Stimulated activated CD4-positive, alpha-beta T cell treated with anti-CD3 and anti-CD28 coated beads, Interleukin-4, amount 100 ng/mL, for 24 hours (primary cell): ENCODE measurements around the gene ZMAT5.

Experiments
- DNase-seq: peaks from one replicate; pipeline ENCODE4 v3.0.0-alpha.2; 2020

Gene ZMAT5

GRCh38 chr22:29704528-29705285, 62.1 kb downstream of the ZMAT5 start:
- DNase-seq = no peak

GRCh38 chr22:29703569-29704195, 63.1 kb downstream of the ZMAT5 start:
- no peak for DNase-seq

- no peak for DNase-seq
These were observed 63.8 kb downstream of the ZMAT5 start for GRCh38 chr22:29702931-29703501.

- no peak for DNase-seq
These were observed 64.5 kb downstream of the ZMAT5 start for GRCh38 chr22:29702000-29702930.

GRCh38 chr22:29701155-29701999, 65.4 kb downstream of the ZMAT5 start:
- DNase-seq = no peak

GRCh38 chr22:29700900-29701154, 66.0 kb downstream of the ZMAT5 start:
- DNase-seq = no peak

- DNase-seq = no peak
These were observed 66.5 kb downstream of the ZMAT5 start for GRCh38 chr22:29700206-29700899.

- DNase-seq = no peak
These were observed 68.8 kb downstream of the ZMAT5 start for GRCh38 chr22:29697853-29698598.

GRCh38 chr22:29695129-29695926, 71.5 kb downstream of the ZMAT5 start:
- DNase-seq = no peak

- no peak for DNase-seq
These were observed 73.1 kb downstream of the ZMAT5 start for GRCh38 chr22:29693671-29694070.

GRCh38 chr22:29693161-29693560, 73.6 kb downstream of the ZMAT5 start:
- DNase-seq = no peak

- no peak for DNase-seq
These were observed 74.5 kb downstream of the ZMAT5 start for GRCh38 chr22:29692327-29692640.

GRCh38 chr22:29691636-29692326, 75.0 kb downstream of the ZMAT5 start:
- no peak for DNase-seq

- no peak for DNase-seq
These were observed 76.3 kb downstream of the ZMAT5 start for GRCh38 chr22:29690476-29690875.

GRCh38 chr22:29689880-29690213, 77.0 kb downstream of the ZMAT5 start:
- DNase-seq = peak; percentile 49

- DNase-seq = no peak
These were observed 77.5 kb downstream of the ZMAT5 start for GRCh38 chr22:29689206-29689879.

GRCh38 chr22:29684244-29684643, 82.6 kb downstream of the ZMAT5 start:
- no peak for DNase-seq

GRCh38 chr22:29683536-29683935, 83.3 kb downstream of the ZMAT5 start:
- DNase-seq = no peak
